GM19035 (cell line): ENCODE measurements around the gene ZNF280C.
"Not testable (repeated sequence)": the region's sequence is repeated elsewhere in the genome, so short reads cannot be mapped to it uniquely, and the experiment has no call there.

Experiments
- ATAC-seq: cut with Tn5 transposase; IDR thresholded peaks from one replicate; pipeline ENCODE4 v1.9.1; 2021; ENCODE audit not compliant: unreplicated experiment

Gene ZNF280C

DNA sequence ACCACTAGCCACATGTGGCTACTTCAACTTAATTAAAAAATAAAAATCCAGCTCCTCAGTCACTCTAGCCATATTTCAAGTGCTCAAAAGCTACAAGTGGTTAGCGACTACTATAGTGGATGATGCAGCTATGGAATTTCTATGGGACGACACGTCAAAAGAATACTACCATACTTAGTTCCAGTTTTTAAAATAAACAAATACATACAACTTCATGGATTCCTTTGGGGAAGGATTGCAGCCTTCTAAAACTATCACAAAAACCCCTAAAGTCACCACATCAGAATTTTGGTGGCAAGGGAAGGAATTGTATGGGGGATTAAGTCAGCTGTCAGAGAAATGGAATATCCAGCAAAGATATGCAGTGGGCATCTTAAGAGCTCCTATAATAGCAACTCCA is 6.5 kb downstream of the ZNF280C start:
- no peak for ATAC-seq

DNA sequence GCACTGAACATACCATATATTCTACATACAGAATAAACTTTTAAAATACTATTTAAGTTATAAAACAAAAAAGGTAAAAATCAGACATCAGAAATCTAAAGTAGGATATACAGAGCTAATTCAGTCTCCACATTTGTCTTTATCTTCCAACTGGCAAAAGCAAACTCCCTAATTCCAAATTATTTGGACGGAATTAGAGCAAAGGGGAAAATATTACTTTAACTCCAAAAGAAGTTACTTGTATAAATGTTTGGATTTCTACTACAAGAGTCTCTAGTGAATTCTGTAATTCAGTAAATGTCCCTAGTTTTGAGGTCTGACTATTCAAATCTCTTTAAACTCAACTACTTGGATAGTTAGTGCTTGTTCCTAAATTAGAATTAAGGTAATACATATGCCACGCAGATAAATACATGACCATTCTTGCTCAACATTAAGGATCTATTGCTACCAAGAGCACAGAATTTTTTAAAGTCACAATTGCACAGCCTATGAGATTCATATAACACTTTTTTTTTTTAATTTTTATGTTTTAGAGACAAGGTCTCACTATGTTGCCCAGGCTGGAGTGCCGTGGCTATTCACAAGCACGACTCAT is 7.3 kb downstream of the ZNF280C start:
- no peak for ATAC-seq

DNA sequence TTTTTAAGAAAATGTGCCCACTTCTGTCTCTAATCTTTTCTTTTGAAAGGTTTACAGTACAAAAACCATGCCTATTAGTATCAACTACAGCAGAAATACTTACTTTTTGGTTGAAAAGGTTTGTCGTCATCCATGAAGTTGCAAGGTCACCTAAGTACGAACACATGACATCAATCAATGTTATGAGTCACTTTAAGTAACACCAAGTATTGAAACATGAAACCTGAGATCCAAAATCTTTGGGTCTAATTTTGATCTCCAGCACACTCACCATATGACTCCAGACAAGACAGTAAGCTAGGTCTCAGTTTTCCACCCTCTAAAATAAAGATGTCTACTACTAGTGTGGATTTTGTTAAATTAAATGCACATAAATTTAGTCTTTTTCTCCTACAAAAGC is 8.4 kb downstream of the ZNF280C start:
- no peak for ATAC-seq

DNA sequence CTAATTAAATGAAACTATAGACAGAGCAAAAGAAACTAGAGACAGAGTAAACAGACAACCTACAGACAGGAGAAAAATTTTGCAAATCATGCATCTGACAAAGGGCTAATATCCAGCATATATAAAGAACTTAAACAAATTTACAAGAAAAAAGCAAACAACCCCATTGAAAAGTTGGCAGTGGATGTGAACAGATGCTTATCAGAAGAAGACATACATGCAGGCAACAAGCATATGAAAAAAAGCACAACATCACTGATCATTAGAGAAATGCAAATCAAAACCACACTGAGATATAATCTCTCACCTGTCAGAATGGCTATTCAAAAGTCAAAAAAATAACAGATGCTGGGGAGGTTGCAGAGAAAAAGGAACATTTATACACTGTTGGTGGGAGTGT is 14.8 kb downstream of the ZNF280C start:
- no peak for ATAC-seq

DNA sequence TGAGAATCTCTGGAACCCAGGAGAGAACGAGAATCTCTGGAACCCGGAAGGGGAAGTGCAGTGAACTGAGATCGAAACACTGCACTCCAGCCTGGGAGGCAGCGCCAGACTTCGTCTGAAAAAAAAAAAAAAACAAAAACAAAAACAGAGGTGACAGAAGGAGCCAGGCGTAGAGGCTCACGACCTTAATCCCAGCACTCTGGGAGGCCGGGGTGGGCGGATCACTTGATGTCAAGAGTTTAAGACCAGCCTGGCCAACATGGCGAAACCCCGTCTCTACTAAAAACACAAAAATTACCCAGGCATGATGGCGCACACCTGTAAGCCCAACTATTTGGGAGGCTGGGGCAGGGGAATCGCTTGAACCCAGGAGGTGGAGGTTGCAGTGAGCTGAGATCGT is 17.0 kb downstream of the ZNF280C start:
- no peak for ATAC-seq

DNA sequence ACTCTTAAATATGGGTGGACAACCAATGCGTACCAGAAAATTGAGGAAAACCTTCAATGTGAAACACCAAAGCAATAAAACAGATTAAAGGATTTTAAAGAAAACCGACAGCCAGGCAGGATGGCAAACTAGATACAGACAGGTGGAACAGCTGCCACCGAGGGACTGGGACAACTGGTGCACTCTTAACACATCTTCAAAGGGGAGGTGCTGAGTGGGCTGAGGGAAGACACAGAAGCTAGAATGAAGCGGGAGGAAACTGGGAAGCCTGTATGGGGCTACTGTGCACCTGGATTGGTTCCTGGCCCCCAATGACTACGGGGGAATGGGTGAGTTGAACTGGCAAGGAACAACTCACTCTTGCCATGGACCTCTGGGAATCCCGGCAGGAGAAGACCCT is 20.7 kb downstream of the ZNF280C start:
- no peak for ATAC-seq

DNA sequence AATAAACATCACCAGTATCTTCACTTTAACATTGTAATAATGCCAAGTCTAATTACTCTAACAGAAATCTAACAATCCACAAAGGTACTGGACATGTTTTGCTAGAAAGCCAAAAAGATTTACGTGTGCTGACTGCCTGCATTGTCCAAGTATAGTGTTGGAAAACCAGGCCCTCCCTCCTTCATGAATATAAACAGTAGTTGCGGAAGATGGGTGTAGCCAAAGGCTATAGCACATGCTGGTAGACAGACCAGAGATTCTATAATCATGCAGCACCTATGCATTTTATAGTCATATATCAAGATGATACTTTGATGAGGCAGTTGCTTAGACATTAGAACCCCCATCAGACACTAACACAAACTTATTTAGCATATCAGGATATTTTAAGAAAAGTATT is 22.6 kb downstream of the ZNF280C start:
- ATAC-seq, result no peak

DNA sequence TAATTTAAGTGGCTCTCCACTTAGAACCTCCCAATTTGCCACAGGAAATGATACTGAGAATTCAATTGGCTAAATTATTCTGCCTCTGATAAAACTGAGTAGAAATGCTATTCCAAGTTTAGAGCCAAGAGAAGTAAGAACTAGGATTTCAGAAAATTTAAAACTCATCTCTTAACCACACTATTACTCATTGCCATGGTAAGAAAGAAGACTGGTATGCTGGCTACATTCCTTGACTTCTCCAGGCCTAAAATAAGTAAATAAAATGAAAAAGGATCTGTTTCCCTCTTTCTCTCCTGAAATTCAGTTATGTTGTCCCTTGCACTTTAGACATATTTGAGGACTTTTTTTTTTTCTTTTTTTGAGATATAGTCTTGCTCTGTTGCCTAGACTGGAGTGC is 23.3 kb downstream of the ZNF280C start:
- no peak for ATAC-seq

DNA sequence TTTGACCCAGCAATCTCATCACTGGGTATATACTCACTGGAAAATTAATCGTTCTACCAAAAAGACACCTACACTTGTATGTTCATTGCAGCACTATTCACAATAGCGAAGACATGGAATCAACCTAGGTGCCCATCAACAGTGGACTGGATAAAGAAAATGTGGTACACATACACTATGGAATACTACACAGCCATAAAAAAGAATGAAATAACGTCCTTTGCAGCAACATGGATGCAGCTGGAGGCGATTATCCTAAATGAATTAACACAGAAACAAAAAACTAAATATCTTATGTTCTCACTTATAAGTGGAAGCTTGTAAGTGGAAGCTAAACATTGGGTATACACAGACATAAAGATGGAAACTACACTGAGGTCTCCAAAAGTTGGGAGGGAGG is 37.5 kb downstream of the ZNF280C start:
- not testable (repeated sequence) for ATAC-seq

DNA sequence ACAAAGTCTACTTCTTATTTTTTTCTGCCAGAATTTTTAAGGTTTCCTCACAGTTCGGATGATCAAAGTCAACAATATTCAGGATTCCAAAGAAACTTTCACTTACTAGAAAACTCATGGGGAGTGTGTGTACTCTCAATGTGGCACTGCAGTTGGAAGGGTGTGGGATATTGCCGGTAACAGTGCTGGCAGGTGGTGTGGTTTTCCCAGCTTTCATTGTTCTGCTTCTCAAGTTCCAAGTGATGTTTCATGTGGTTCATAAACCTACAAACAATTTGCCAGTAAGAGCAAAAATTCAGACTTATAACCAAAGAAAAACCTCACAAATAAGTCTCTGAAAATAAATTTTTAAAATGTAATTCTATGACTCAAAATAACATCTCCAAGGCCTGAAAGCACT is 39.8 kb downstream of the ZNF280C start:
- no peak for ATAC-seq

DNA sequence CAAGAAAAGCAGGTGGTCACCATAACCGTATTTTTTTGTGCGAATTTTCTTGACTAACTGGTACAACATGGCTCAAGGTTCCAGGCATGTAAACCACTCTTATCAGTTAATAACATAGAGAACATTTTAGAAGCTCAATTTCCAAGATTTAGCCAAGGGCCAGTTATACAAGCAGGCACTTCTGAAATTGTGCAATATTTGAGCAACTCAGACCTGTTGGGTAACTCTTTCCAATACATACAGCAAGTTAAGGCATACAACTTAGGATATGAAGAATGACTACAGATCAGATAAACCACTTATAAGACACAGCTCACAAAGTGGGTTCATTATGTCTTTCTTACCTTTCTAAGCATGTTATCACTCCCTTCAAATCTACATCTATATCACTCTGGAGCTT is 43.9 kb downstream of the ZNF280C start:
- no peak for ATAC-seq

DNA sequence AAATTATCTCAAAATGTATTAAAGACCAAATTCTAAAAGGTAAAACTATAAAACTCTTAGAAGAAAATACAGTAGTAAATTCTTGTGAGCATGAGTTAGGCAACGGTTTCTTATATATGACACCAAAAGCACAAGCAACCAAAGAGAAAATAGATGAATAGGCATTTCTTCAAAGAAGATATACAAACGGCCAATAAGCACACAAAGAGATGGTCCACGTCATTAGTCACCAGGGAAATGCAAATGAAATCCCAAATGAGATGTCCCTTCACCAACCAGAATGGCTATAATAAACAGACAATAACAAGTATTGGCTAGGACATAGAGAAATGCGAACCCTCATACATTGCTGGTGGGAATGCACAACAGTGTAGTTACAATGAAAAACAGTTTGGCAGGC is 52.4 kb downstream of the ZNF280C start:
- ATAC-seq, result no peak

DNA sequence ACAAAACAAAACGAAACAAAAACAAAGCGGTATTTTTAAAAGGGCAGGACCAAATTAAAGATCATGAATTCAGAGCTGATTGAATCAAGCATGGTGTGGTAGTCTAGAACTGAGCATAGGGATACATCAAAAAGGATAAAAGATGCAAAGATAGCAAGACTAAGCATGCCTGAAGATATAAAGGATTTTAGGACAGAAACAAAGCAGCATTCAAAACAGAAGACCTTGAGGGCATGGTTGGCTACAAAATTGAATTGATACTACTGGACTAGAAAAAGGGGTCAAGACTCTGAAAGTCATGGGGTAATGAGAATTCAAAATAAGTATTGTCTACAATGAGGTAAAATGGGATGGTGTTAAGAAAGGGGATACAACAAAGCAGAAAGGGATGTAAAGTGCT is 55.3 kb downstream of the ZNF280C start:
- no peak for ATAC-seq

DNA sequence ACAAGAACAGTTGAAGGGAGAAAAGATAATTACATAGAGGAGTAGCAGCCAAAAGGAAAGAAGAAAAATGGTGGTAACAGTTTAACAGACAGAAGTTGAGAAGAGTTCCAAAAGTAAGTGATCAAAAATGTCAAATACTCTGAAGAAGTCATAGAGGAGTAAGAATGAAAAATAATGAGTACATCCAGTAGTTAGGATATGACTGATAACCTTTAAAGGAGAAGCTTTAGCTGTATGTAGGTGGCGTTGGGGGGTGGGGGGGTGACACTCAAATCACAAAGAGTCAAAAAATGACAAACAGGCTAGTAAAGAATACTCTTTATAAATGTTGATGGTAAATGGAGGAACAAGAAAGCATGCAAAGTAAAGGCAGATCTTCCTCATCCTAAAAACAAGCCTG is 56.3 kb downstream of the ZNF280C start:
- ATAC-seq, result no peak

DNA sequence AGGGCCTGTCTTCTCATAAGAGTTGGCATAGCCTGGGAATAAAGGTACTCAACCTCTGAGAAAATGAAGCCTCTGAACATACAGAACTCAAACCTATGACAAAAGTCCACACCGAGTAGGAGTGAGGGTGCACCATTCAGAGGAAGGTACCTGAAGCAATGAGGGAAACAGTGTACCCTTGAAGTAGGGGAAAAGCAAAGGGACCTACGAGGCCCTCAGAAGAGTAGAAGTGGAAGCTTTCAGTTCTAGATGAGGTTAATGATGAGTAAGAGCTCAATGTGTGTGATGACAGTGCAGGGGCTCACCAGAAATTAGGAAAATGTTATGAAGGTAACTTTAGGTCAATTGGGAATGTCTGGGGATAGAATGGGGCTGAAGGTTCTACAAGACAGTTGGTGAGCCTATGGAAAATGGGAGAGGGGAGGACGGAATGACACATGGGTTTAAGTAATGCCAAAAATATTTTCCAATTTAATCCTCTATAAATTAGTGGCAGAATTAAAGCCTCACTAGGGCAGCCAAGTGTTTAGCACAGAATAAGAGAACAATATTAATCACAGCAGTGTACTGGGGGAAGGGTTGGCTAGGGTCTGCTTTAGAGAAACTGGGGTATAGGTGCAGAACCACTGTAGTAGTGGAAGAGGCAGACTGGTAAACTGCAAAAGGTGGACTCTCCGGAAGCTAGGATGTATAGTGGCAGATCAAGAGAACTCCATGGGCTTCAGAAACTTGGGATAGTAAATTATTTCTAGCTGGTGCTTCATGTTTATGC is 57.1 kb downstream of the ZNF280C start:
- ATAC-seq, result no peak

DNA sequence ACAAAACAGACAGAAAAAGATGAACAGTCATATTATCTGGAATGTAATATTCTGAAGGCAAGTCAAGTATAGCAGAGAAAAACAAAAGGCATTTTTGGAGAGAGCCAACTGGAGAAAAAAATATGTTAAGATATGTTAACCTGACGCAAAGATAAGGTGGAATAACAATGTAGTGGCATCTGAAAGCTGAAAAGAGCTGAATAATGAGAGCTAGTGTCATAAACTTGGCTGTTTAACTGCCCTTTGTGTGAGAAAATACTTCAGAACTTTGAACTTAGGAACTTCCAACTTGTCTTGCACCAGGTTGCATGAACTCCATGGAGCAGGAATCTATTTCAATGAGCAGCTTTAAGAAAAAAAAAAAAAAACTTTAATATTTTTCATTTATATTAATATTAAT is 64.1 kb downstream of the ZNF280C start:
- ATAC-seq, result no peak

DNA sequence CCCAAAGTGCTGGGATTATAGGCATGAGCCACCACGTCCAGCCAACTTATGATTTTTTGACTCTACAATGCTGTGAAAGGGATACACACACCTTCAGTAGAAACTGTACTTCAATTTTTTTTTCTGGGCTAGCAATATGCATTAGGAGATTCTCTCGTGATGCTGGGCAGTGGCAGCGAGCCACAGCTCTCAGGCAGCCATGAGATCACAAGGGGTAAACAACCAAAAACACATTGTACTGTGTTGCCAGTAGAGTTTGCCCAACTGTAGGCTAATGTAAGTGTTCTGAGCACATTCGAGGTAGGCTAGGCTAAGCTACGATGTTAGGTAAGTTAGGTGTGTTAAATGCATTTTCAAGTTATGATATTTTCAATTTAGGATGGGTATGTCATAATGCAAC is 71.2 kb downstream of the ZNF280C start:
- no peak for ATAC-seq

DNA sequence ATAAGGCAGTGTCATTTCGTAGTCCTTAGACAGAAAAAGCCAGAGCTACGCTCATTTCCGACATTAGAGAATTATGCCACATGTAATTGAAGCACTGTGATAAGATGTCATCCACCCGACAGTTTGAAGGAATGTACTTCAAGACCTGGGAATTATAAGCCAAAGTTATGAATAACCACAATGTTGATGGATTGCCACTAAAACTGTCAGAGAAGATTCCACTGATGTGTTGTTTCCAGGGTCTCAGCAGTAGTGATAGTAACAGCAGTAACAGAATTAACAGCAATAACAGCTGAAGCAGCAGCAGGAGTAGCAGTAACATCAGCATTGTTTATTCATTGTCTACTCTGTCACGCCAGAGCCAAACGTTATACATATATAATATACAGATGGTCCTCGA is 72.2 kb downstream of the ZNF280C start:
- ATAC-seq, result no peak

DNA sequence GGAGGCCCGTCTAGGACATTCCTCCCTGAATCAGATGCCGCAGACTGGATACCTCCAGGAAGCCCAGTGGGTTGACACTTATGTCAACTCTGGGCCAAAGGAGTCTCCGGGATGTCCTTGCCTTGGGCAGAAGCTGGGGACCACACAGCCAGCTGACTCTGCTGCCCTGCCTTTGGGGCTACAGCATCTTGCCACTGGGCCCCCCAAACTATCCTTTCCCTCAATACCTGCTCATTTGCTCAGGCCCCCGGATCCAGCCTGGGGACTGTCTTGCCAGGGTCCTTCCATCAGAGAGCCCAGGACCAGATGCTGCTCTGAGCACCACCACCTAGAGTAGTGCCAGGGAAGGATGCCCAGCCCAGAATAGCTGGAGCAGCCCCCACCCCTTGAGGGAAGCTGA is 77.9 kb downstream of the ZNF280C start:
- no peak for ATAC-seq

DNA sequence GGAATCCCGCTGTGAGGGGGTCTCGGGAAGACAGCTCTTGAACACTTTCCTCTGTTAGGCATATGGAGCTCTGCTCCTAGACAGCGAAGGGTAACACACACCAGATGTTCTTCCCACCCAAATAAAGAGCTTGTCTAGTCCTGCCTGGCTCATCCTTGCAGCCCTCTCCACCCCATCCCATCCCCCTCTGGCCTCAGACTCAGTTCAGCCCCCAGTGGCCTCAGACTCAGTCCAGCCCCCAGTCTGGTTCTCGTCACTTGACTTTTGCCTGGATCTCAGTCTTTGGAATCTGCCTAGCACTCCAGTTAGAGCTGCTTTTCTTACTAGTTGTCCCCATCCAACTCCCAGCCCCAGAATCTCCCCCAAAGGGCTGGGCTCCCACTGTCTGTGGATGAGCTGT is 82.0 kb downstream of the ZNF280C start:
- no peak for ATAC-seq

DNA sequence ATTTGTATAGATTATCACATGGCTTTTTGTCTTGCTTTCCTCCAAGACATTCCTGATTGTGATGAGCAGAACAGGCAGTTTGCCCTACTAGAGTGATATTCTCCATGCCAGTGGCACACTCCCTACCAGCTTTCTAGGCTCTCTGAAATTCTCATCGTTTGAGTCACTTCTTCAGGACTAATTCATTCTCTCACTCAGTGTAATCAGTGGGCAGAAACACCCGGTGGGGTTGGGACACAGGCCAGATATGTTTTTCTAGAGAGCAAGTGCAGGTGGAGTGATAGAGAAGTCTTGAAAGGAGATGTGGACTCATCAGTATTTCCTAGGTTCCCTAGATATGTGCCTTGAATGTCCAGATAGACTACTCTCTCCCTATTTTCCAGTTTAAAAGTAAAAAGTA is 83.8 kb downstream of the ZNF280C start:
- no peak for ATAC-seq

DNA sequence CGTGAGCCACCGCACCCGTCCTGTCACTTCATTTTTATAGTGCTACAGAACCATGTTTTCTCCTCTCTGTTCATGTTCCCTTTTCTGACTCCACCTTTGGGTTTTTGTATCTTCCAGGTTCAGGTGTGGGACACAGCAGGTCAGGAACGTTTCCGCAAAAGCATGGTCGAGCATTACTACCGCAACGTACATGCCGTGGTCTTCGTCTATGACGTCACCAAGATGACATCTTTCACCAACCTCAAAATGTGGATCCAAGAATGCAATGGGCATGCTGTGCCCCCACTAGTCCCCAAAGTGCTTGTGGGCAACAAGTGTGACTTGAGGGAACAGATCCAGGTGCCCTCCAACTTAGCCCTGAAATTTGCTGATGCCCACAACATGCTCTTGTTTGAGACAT is 84.5 kb downstream of the ZNF280C start:
- no peak for ATAC-seq

DNA sequence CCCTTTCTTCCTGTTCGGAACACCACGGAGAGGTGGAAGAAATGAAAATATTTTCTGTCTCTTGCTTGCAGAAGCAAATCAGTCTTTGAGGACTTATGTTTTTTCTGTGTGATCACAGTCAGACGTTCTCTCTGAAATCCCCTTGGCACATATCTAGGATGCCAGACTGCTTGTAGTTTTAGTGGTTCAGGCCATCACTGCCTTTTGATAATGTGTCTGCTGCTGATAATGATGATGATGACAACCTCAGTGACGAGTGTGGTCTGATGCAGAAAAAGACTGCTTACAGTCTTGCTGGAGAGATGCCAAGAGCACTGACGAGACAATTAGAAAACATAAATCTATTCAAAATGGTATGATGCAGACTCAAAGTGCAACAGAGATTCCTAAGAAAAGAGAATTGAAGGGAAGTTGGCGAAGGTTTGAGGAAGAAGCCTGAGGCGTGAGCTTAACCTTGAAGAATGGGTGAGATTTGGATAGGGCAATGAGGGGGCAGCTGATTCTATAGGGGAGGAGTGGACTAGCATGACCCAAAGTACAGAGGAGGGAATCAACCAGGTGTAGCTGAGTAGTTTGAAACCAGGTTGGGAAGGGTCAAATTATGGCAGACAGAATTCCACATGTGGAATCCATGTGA is 89.0 kb downstream of the ZNF280C start:
- no peak for ATAC-seq
